ENCODE measurements around the gene SLAMF1. TPM values are rescaled to one million over a fixed set of nuclear protein-coding genes. Genes with fewer than 3 reads are reported as not detected.
A peak's percentile ranks its signal among the peaks of the same experiment; 100 is the strongest.

The SLAMF1 gene
- total and polyA plus RNA-seq, 2 of the 13 experiments (the other 11 are each of a cell fraction or from before 2014, with no cell fraction given) = not detected

- peak; percentile 59 for TF ChIP-seq NFE2L2 (IDR thresholded peaks at IDR 0.05; ENCODE audit: low read length)
- TF ChIP-seq CEBPG (CRISPR knock-in tag; IDR thresholded peaks at IDR 0.05) = no peak
- no peaks in the 10 kb centered on the region for H3K36me3 ChIP-seq (replicated peaks in 1 of 2; ENCODE audit: control insufficient read depth in 1 of 2, insufficient read depth in 2 of 2, low read length in 2 of 2)
- 13% methylated on average over 3 of the region's 3 CpGs for WGBS (ENCODE audit: low lambda C conversion rate)
- POLR2A ChIA-PET = no interaction called here
- no peak for ATAC-seq
- no peaks in the 10 kb centered on the region for H3K27me3 ChIP-seq (ENCODE audit: control insufficient read depth in 1 of 2, insufficient read depth in 2 of 2, low read length in 2 of 2)
- H3K9ac ChIP-seq (ENCODE audit: insufficient read depth, low read depth, low read length) = no peak overlapping the region
- no peaks in the 10 kb centered on the region for H3K79me2 ChIP-seq (ENCODE audit: insufficient read depth, low read length)
- H3K27ac ChIP-seq (ENCODE audit: extremely low read length, insufficient read depth, low read length) = no peak overlapping the region
- no peaks in the 10 kb centered on the region for H3K9me3 ChIP-seq (ENCODE audit: low read length)
- H2AFZ ChIP-seq (ENCODE audit: low read length) = no peak overlapping the region
- in situ Hi-C loops (cut with HindIII; ENCODE audit: extremely low pct_ligation_motif_present, low pct_unique_long_range_greater_than_20kb) = no loop called here
- intact Hi-C loops (cut with micrococcal nuclease; ENCODE audit: unreplicated experiment) = no loop called here
- H3K4me1 ChIP-seq (ENCODE audit: insufficient read depth, low read length) = peaks cover 7% of the 10 kb centered on the region; the same call in 1 of the 2 replicates
- CTCF ChIA-PET (ENCODE audit: low intra/inter-chr PET ratio, low total read pairs) = no interaction called here
- H3K4me2 ChIP-seq (ENCODE audit: low read depth, low read length) = no peak overlapping the region
- no peak for DNase-seq (ENCODE audit: low spot score)
- no peak overlapping the region for H3K4me3 ChIP-seq (replicated peaks in 1 of 3; ENCODE audit: insufficient read depth in 1 of 3, low read depth in 2 of 3, low read length in 3 of 3)
- FAIRE-seq = no peak
- H4K20me1 ChIP-seq (ENCODE audit: insufficient read depth, low read length) = no peaks in the 10 kb centered on the region
- no TSS peak for BruUV-seq (replicated peaks)
Measured at GRCh38 chr1:160578525-160579191, 68.2 kb downstream of the SLAMF1 start.

- H4K20me1 ChIP-seq (ENCODE audit: insufficient read depth, low read length) = no peaks in the 10 kb centered on the region
- H3K36me3 ChIP-seq (replicated peaks in 1 of 2; ENCODE audit: control insufficient read depth in 1 of 2, insufficient read depth in 2 of 2, low read length in 2 of 2) = no peaks in the 10 kb centered on the region
- H3K9ac ChIP-seq (ENCODE audit: insufficient read depth, low read depth, low read length) = no peak overlapping the region
- no peak overlapping the region for H3K4me3 ChIP-seq (replicated peaks in 1 of 3; ENCODE audit: insufficient read depth in 1 of 3, low read depth in 2 of 3, low read length in 3 of 3)
- H3K79me2 ChIP-seq (ENCODE audit: insufficient read depth, low read length) = no peaks in the 10 kb centered on the region
- FAIRE-seq = no peak
- in situ Hi-C loops (cut with HindIII; ENCODE audit: extremely low pct_ligation_motif_present, low pct_unique_long_range_greater_than_20kb) (no loop called here), intact Hi-C loops (cut with micrococcal nuclease; ENCODE audit: unreplicated experiment) (no loop called here)
- CTCF ChIA-PET (ENCODE audit: low intra/inter-chr PET ratio, low total read pairs) = no interaction called here
- DNase-seq (ENCODE audit: low spot score) = no peak
- POLR2A ChIA-PET = no interaction called here
- ATAC-seq = no peak
- no peak overlapping the region for H3K4me2 ChIP-seq (ENCODE audit: low read depth, low read length)
- no peak overlapping the region for H3K27ac ChIP-seq (ENCODE audit: extremely low read length, insufficient read depth, low read length)
- WGBS (ENCODE audit: low lambda C conversion rate) = 13% methylated on average over 3 of the region's 3 CpGs
- no peaks in the 10 kb centered on the region for H3K9me3 ChIP-seq (ENCODE audit: low read length)
- BruUV-seq (replicated peaks) = no TSS peak
- no peak overlapping the region for H2AFZ ChIP-seq (ENCODE audit: low read length)
- H3K4me1 ChIP-seq (ENCODE audit: insufficient read depth, low read length) = peaks cover 7% of the 10 kb centered on the region; the same call in 1 of the 2 replicates
- no peaks in the 10 kb centered on the region for H3K27me3 ChIP-seq (ENCODE audit: control insufficient read depth in 1 of 2, insufficient read depth in 2 of 2, low read length in 2 of 2)
- no peak for TF ChIP-seq PITX1 (CRISPR knock-in tag; IDR thresholded peaks at IDR 0.05)
- no peak for TF ChIP-seq ZNF570 (CRISPR knock-in tag; IDR thresholded peaks at IDR 0.05; ENCODE audit: borderline replicate concordance)
- TF ChIP-seq E2F1 (CRISPR knock-in tag; IDR thresholded peaks at IDR 0.05) = no peak
- no peak for TF ChIP-seq ZBTB14 (CRISPR knock-in tag; IDR thresholded peaks at IDR 0.05)
- no peak for TF ChIP-seq ZNF12 (CRISPR knock-in tag; IDR thresholded peaks at IDR 0.05)
- no peak for TF ChIP-seq RCOR2 (CRISPR knock-in tag; IDR thresholded peaks at IDR 0.05)
- no peak for TF ChIP-seq SALL2 (CRISPR knock-in tag; IDR thresholded peaks at IDR 0.05)
- TF ChIP-seq RFX1 (IDR thresholded peaks at IDR 0.05) = no peak
- no peak for TF ChIP-seq NFIB (CRISPR knock-in tag; IDR thresholded peaks at IDR 0.05; ENCODE audit: borderline replicate concordance)
- TF ChIP-seq DNMT3B (CRISPR knock-in tag; conservative IDR thresholded peaks at IDR 0.05) = no peak
- no peak for TF ChIP-seq PRDM10 (CRISPR knock-in tag; IDR thresholded peaks at IDR 0.05; ENCODE audit: low read depth)
- TF ChIP-seq DR1 (CRISPR knock-in tag; IDR thresholded peaks at IDR 0.05) = no peak
- TF ChIP-seq PPARG (CRISPR knock-in tag; conservative IDR thresholded peaks at IDR 0.05) = no peak
Measured at GRCh38 chr1:160578175-160578524, 68.7 kb downstream of the SLAMF1 start.
